Neural cell (in vitro differentiated cells): ENCODE data around the gene SLC15A4.
"Not testable (repeated sequence)": the region's sequence is repeated elsewhere in the genome, so short reads cannot be mapped to it uniquely, and the experiment has no call there.

Experiments used
- CTCF ChIP-seq: fragments of 450-650 bp; IDR thresholded peaks from 2 replicates; pipeline ENCODE4 v1.5.1; 2014; ENCODE audit warnings: antibody characterized with exemption, mild to moderate bottlenecking, moderate library complexity; ENCODE audit not compliant: poor library complexity, severe bottlenecking
- EP300 ChIP-seq: fragments of 450-650 bp; conservative IDR thresholded peaks from 2 replicates; pipeline ENCODE4 v1.6.1; 2014; ENCODE audit warnings: antibody characterized with exemption, mild to moderate bottlenecking, moderate library complexity; ENCODE audit not compliant: poor library complexity, severe bottlenecking
- EZH2 ChIP-seq: fragments of 200-600, 300-800 bp; shearing (Covaris generic), sonication (generic); IDR thresholded peaks from 2 replicates; pipeline ENCODE4 v1.6.1; 2014; ENCODE audit warnings: antibody characterized with exemption, low read length, borderline replicate concordance, mild to moderate bottlenecking; ENCODE audit not compliant: insufficient read depth, poor library complexity, severe bottlenecking
- POLR2AphosphoS5 ChIP-seq: IDR thresholded peaks from 2 replicates; pipeline ENCODE4 v1.6.1; 2012
- RAD21 ChIP-seq: fragments of 450-650 bp; conservative IDR thresholded peaks from 2 replicates; pipeline ENCODE4 v1.6.1; 2014; ENCODE audit warnings: antibody characterized with exemption, mild to moderate bottlenecking, moderate library complexity
- SMC3 ChIP-seq: fragments of 450-650 bp; conservative IDR thresholded peaks from 2 replicates; pipeline ENCODE4 v1.6.1; 2014; ENCODE audit warnings: antibody characterized with exemption, mild to moderate bottlenecking, moderate library complexity; ENCODE audit not compliant: poor library complexity
- TAF1 ChIP-seq: IDR thresholded peaks from 2 replicates; pipeline ENCODE4 v1.6.1; 2012; ENCODE audit warnings: low read depth
- TF ChIP-seq, protein P1 (sequence below): IDR thresholded peaks from 2 replicates; pipeline ENCODE4 v1.6.1; 2012; ENCODE audit warnings: borderline replicate concordance

DNA sequence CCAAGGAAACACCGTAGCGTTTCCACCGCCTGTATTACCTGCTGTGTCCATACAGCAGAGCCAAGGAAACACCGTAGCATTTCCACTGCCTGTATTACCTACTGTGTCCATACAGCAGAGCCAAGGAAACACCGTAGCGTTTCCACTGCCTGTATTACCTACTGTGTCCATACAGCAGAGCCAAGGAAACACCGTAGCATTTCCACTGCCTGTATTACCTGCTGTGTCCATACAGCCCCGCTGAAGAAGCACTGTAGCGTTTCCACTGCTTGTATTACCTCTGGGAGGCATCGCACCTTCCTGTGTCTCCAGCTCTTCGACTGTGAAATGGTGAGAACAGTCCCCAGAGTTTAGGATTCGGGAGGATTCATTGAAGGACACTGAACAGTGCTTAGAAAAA, 16.1 kb upstream of the SLC15A4 start:
- not testable (repeated sequence) for TF ChIP-seq EP300, CTCF, TAF1, SMC3, POLR2AphosphoS5, EZH2, RAD21
- TF ChIP-seq, protein P1, sequence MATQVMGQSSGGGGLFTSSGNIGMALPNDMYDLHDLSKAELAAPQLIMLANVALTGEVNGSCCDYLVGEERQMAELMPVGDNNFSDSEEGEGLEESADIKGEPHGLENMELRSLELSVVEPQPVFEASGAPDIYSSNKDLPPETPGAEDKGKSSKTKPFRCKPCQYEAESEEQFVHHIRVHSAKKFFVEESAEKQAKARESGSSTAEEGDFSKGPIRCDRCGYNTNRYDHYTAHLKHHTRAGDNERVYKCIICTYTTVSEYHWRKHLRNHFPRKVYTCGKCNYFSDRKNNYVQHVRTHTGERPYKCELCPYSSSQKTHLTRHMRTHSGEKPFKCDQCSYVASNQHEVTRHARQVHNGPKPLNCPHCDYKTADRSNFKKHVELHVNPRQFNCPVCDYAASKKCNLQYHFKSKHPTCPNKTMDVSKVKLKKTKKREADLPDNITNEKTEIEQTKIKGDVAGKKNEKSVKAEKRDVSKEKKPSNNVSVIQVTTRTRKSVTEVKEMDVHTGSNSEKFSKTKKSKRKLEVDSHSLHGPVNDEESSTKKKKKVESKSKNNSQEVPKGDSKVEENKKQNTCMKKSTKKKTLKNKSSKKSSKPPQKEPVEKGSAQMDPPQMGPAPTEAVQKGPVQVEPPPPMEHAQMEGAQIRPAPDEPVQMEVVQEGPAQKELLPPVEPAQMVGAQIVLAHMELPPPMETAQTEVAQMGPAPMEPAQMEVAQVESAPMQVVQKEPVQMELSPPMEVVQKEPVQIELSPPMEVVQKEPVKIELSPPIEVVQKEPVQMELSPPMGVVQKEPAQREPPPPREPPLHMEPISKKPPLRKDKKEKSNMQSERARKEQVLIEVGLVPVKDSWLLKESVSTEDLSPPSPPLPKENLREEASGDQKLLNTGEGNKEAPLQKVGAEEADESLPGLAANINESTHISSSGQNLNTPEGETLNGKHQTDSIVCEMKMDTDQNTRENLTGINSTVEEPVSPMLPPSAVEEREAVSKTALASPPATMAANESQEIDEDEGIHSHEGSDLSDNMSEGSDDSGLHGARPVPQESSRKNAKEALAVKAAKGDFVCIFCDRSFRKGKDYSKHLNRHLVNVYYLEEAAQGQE, result not testable (repeated sequence)
